ENCODE measurements around the gene RGR. TPM values are rescaled to one million over a fixed set of nuclear protein-coding genes. Genes with fewer than 3 reads are reported as not detected.
"Not testable (repeated sequence)": the region's sequence is repeated elsewhere in the genome, so short reads cannot be mapped to it uniquely, and the experiment has no call there.

Gene RGR
- total RNA-seq, 1 donor from 2014 or later = not detected

GRCh38 chr10:84267503-84268126 is 22.8 kb downstream of the RGR start:
- H3K27ac Mint-ChIP-seq = no peak overlapping the region

GRCh38 chr10:84269162-84269561 is 24.3 kb downstream of the RGR start:
- peaks cover 20% of the 10 kb centered on the region for H3K4me1 Mint-ChIP-seq (ENCODE audit: low read depth)
- H3K9me3 Mint-ChIP-seq = no peaks in the 10 kb centered on the region
- peaks cover 32% of the 10 kb centered on the region for H3K27me3 Mint-ChIP-seq (ENCODE audit: low read depth)
- no peaks in the 10 kb centered on the region for H3K36me3 Mint-ChIP-seq (ENCODE audit: low read depth)
- H3K27ac Mint-ChIP-seq = no peak overlapping the region
- DNase-seq (ENCODE audit: low spot score) = no peak
- no peak overlapping the region for H3K4me3 Mint-ChIP-seq (ENCODE audit: low read depth)
- intact Hi-C loops (cut with micrococcal nuclease) = loop anchor here (10.0 kb wide), 2 partner anchors 156 to 446 kb away; no protein-coding TSS in a partner anchor

More at GRCh38 chr10:84267503-84268126, 22.8 kb downstream of the RGR start:
- peaks cover 20% of the 10 kb centered on the region for H3K4me1 Mint-ChIP-seq (ENCODE audit: low read depth)
- H3K9me3 Mint-ChIP-seq = no peaks in the 10 kb centered on the region
- H3K27me3 Mint-ChIP-seq (ENCODE audit: low read depth) = peaks cover 39% of the 10 kb centered on the region
- H3K4me3 Mint-ChIP-seq (ENCODE audit: low read depth) = no peak overlapping the region
- DNase-seq (ENCODE audit: low spot score) = peak; percentile 63
- intact Hi-C loops (cut with micrococcal nuclease) = loop anchor here (1.0 to 10.0 kb wide), 5 partner anchors 26 to 447 kb away; partner anchors contain the start of gene CCSER2
- no peaks in the 10 kb centered on the region for H3K36me3 Mint-ChIP-seq (ENCODE audit: low read depth)

GRCh38 chr10:84269773-84270172 is 24.9 kb downstream of the RGR start:
- Mint-ChIP-seq H3K4me1 (ENCODE audit: low read depth) (peaks cover 18% of the 10 kb centered on the region), H3K27me3 (ENCODE audit: low read depth) (peaks cover 30% of the 10 kb centered on the region), H3K27ac (no peak overlapping the region), H3K36me3 (ENCODE audit: low read depth) (no peaks in the 10 kb centered on the region), H3K4me3 (ENCODE audit: low read depth) (no peak overlapping the region), H3K9me3 (no peaks in the 10 kb centered on the region)
- no peak for DNase-seq (ENCODE audit: low spot score)
- intact Hi-C loops (cut with micrococcal nuclease) = loop anchor here (10.0 kb wide), 2 partner anchors 155 to 445 kb away; no protein-coding TSS in a partner anchor

- Mint-ChIP-seq H3K9me3 (no peaks in the 10 kb centered on the region), H3K4me3 (ENCODE audit: low read depth) (no peak overlapping the region), H3K27ac (no peak overlapping the region), H3K4me1 (ENCODE audit: low read depth) (peaks cover 16% of the 10 kb centered on the region), H3K36me3 (ENCODE audit: low read depth) (no peaks in the 10 kb centered on the region), H3K27me3 (ENCODE audit: low read depth) (peaks cover 30% of the 10 kb centered on the region)
- intact Hi-C loops (cut with micrococcal nuclease) = no loop called here
- no peak for DNase-seq (ENCODE audit: low spot score)
These were observed 25.9 kb downstream of the RGR start for GRCh38 chr10:84270708-84271107.

GRCh38 chr10:84279876-84280475 is 35.1 kb downstream of the RGR start:
- intact Hi-C loops (cut with micrococcal nuclease); H3K36me3 Mint-ChIP-seq (ENCODE audit: low read depth); H3K9me3 Mint-ChIP-seq; DNase-seq (ENCODE audit: low spot score); H3K4me3 Mint-ChIP-seq (ENCODE audit: low read depth); H3K4me1 Mint-ChIP-seq (ENCODE audit: low read depth); H3K27ac Mint-ChIP-seq: not testable (repeated sequence)
- H3K27me3 Mint-ChIP-seq (ENCODE audit: low read depth) = peaks cover 41% of the 10 kb centered on the region

- no peaks in the 10 kb centered on the region for H3K4me1 Mint-ChIP-seq (ENCODE audit: low read depth)
- DNase-seq (ENCODE audit: low spot score) = no peak
- no peak overlapping the region for H3K4me3 Mint-ChIP-seq (ENCODE audit: low read depth)
- no peak overlapping the region for H3K27ac Mint-ChIP-seq
- no peaks in the 10 kb centered on the region for H3K36me3 Mint-ChIP-seq (ENCODE audit: low read depth)
- intact Hi-C loops (cut with micrococcal nuclease) = no loop called here
- H3K9me3 Mint-ChIP-seq = no peaks in the 10 kb centered on the region
- H3K27me3 Mint-ChIP-seq (ENCODE audit: low read depth) = peaks cover 35% of the 10 kb centered on the region
These were observed 41.8 kb downstream of the RGR start for GRCh38 chr10:84286695-84287094.

GRCh38 chr10:84288151-84288550 is 43.3 kb downstream of the RGR start:
- intact Hi-C loops (cut with micrococcal nuclease) = no loop called here
- no peaks in the 10 kb centered on the region for H3K36me3 Mint-ChIP-seq (ENCODE audit: low read depth)

GRCh38 chr10:84289521-84290200 is 44.8 kb downstream of the RGR start:
- Mint-ChIP-seq H3K4me3 (ENCODE audit: low read depth) (no peak overlapping the region), H3K27ac (no peak overlapping the region), H3K27me3 (ENCODE audit: low read depth) (peaks cover 37% of the 10 kb centered on the region), H3K36me3 (ENCODE audit: low read depth) (no peaks in the 10 kb centered on the region), H3K4me1 (ENCODE audit: low read depth) (peaks cover 16% of the 10 kb centered on the region), H3K9me3 (no peaks in the 10 kb centered on the region)
- intact Hi-C loops (cut with micrococcal nuclease) = no loop called here
- DNase-seq (ENCODE audit: low spot score) = no peak

More at GRCh38 chr10:84288151-84288550, 43.3 kb downstream of the RGR start:
- H3K27me3 Mint-ChIP-seq (ENCODE audit: low read depth) = peaks cover 37% of the 10 kb centered on the region
- no peaks in the 10 kb centered on the region for H3K9me3 Mint-ChIP-seq
- H3K4me1 Mint-ChIP-seq (ENCODE audit: low read depth) = peaks cover under 1% of the 10 kb centered on the region
- no peak for DNase-seq (ENCODE audit: low spot score)
- H3K4me3 Mint-ChIP-seq (ENCODE audit: low read depth) = no peak overlapping the region
- H3K27ac Mint-ChIP-seq = no peak overlapping the region

GRCh38 chr10:84290235-84290634 is 45.4 kb downstream of the RGR start:
- DNase-seq (ENCODE audit: low spot score) = no peak
- intact Hi-C loops (cut with micrococcal nuclease) = no loop called here

GRCh38 chr10:84291384-84291783 is 46.5 kb downstream of the RGR start:
- Mint-ChIP-seq H3K4me3 (ENCODE audit: low read depth) (no peak overlapping the region), H3K27me3 (ENCODE audit: low read depth) (peaks cover 37% of the 10 kb centered on the region), H3K4me1 (ENCODE audit: low read depth) (peaks cover 26% of the 10 kb centered on the region), H3K36me3 (ENCODE audit: low read depth) (no peaks in the 10 kb centered on the region), H3K9me3 (no peaks in the 10 kb centered on the region), H3K27ac (no peak overlapping the region)
- no peak for DNase-seq (ENCODE audit: low spot score)
- intact Hi-C loops (cut with micrococcal nuclease) = no loop called here

More at GRCh38 chr10:84290235-84290634, 45.4 kb downstream of the RGR start:
- Mint-ChIP-seq H3K4me3 (ENCODE audit: low read depth) (no peak overlapping the region), H3K36me3 (ENCODE audit: low read depth) (no peaks in the 10 kb centered on the region), H3K9me3 (no peaks in the 10 kb centered on the region), H3K27ac (no peak overlapping the region), H3K4me1 (ENCODE audit: low read depth) (peaks cover 22% of the 10 kb centered on the region), H3K27me3 (ENCODE audit: low read depth) (peaks cover 37% of the 10 kb centered on the region)

GRCh38 chr10:84292502-84292901 is 47.6 kb downstream of the RGR start:
- H3K4me1 Mint-ChIP-seq (ENCODE audit: low read depth) = peaks cover 26% of the 10 kb centered on the region
- H3K9me3 Mint-ChIP-seq = no peaks in the 10 kb centered on the region
- no peak for DNase-seq (ENCODE audit: low spot score)
- peaks cover 40% of the 10 kb centered on the region for H3K27me3 Mint-ChIP-seq (ENCODE audit: low read depth)
- no peaks in the 10 kb centered on the region for H3K36me3 Mint-ChIP-seq (ENCODE audit: low read depth)
- H3K27ac Mint-ChIP-seq = no peak overlapping the region
- H3K4me3 Mint-ChIP-seq (ENCODE audit: low read depth) = no peak overlapping the region
- intact Hi-C loops (cut with micrococcal nuclease) = no loop called here

- Mint-ChIP-seq H3K9me3 (no peaks in the 10 kb centered on the region), H3K27ac (no peak overlapping the region), H3K4me1 (ENCODE audit: low read depth) (peaks cover 26% of the 10 kb centered on the region), H3K4me3 (ENCODE audit: low read depth) (no peak overlapping the region), H3K27me3 (ENCODE audit: low read depth) (peaks cover 40% of the 10 kb centered on the region), H3K36me3 (ENCODE audit: low read depth) (no peaks in the 10 kb centered on the region)
- DNase-seq (ENCODE audit: low spot score) = no peak
- intact Hi-C loops (cut with micrococcal nuclease) = loop anchor here (1.0 kb wide), 3 partner anchors 13 to 35 kb away; partner anchors contain the start of gene CCSER2
These were observed 48.3 kb downstream of the RGR start for GRCh38 chr10:84293171-84293570.

GRCh38 chr10:84293574-84294016 is 48.7 kb downstream of the RGR start:
- intact Hi-C loops (cut with micrococcal nuclease) = loop anchor here (1.0 kb wide), 3 partner anchors 13 to 35 kb away; partner anchors contain the start of gene CCSER2
- no peak overlapping the region for H3K27ac Mint-ChIP-seq
- peaks cover 41% of the 10 kb centered on the region for H3K27me3 Mint-ChIP-seq (ENCODE audit: low read depth)
- H3K9me3 Mint-ChIP-seq = no peaks in the 10 kb centered on the region
- no peak overlapping the region for H3K4me3 Mint-ChIP-seq (ENCODE audit: low read depth)
- H3K36me3 Mint-ChIP-seq (ENCODE audit: low read depth) = no peaks in the 10 kb centered on the region
- H3K4me1 Mint-ChIP-seq (ENCODE audit: low read depth) = peaks cover 26% of the 10 kb centered on the region
- DNase-seq (ENCODE audit: low spot score) = peak; percentile 36

Measured in activated T-helper 2 cell treated with anti-CD3 and anti-CD28 coated beads, Interferon-gamma antibody, Interleukin-2, Interleukin-4, amounts not matched to agents 10 μg/mL and 5 μg/mL and 100 μg/mL, durations not matched to agents 14 hours and 24 hours and 36 hours (primary cell).